Stimulated activated naive CD4-positive, alpha-beta T cell treated with Interleukin-2 at 50 U/mL for 16 hours (primary cell): ENCODE data around the gene LBHD2.

Source experiments
- DNase-seq: peaks from one replicate; lab custom pipeline; 2025; lab: John Stamatoyannopoulos, UW

LBHD2 gene

DNA sequence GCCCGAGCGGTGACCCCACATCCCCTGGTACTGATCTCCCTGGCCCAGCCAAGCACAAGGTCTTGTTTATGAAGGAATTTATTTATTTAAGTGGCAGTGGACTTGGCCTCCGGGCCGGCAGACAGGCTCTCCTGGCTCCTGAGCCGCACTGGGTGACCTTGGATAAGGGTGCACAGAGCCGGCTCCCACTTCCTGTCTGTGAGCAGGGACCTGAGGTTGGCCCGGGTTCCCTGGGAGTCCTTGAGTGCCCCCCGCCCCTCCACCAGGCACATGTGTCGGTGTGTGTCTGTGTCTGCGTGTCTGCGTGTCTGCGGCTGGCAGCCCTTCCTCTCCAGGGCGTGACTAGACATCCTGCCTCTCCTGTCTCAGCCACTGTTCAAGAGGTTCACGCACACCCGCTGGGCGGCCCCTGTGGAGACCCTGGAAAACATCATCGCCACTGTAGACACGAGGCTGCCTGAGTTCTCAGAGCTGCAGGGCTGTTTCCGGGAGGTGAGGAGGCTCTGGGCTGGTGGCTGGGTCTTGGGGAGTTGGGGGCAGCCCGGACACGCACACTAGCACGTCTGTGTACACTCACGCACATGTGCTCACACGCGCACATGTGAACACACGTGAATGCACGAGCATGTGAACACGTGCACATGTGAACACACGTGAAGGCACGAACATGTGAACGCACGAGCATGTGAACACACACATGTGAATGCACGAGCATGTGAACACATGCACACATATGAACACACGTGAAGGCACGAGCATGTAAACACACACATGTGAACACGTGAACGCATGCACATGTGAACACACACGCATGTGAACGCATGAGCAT lies 48.6 kb downstream of the LBHD2 start:
- DNase-seq: no peak

DNA sequence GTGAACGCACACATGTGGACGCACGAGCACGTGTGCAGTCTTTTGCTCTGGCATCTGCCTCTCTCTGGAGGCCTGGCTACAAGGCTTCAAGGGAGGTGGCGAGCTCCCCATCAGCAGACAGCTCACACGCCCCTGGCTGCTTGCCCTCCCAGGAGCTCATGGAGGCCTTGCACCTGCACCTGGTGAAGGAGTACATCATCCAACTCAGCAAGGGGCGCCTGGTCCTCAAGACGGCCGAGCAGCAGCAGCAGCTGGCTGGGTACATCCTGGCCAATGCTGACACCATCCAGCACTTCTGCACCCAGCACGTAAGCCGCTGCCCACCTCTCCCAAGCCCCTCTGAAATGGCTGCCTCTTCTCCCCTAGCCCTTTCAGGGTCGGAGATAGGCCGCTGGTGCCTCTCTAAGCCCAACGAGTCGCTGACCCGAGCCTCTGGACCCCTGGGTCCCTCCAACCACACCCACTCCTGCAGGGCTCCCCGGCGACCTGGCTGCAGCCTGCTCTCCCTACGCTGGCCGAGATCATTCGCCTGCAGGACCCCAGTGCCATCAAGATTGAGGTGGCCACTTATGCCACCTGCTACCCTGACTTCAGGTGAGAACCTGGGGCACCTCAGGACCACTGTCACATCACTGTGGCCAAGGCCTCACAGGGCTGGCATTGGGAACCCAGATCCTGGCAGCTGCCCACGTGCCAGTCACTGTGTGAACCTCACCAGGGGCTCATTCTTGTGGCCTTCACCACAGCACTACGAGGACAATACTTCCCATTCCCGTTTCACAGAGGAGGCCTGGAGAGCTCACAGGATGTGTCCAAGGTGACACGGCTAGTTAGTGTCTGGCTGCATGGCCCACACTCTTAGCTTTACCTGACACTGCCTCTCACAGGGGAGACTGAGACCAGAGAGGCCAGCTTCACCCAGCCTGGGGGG lies 49.5 kb downstream of the LBHD2 start:
- DNase-seq: no peak

DNA sequence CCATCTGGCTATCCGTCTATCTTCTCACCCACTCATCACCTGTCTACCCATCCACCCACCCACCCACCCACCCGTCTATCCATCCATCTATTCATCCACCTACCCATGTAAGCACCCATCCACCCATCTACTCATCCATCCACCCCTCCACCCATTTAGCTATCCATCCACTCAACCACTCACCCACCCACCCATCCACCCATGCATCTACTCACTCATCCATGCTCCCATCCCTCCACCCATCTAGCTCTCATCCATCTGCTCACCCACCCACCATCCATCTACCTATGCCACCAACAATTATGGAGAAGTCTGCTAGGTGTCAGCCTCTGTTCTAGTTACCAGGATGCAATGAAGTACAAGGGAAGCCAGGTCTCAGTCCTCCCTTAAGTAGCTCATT lies 50.4 kb downstream of the LBHD2 start:
- DNase-seq: no peak

DNA sequence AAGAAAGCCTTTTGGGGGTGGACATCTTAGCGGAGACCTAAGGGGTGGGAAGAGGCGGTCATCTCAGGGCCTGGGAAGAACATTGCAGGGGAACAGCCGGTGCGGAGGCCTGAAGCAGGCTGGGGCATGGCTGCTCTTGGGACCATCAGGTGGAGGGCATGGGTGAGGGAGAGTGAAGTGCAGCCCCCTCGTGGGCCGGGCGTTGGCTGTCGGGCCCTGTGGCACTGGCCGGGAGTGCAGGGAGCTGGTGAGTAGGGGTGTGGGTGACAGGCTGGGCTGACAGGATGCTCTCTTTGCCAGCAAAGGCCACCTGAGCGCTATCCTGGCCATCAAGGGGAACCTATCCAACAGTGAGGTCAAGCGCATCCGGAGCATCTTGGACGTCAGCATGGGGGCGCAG lies 50.9 kb downstream of the LBHD2 start:
- DNase-seq: no peak

DNA sequence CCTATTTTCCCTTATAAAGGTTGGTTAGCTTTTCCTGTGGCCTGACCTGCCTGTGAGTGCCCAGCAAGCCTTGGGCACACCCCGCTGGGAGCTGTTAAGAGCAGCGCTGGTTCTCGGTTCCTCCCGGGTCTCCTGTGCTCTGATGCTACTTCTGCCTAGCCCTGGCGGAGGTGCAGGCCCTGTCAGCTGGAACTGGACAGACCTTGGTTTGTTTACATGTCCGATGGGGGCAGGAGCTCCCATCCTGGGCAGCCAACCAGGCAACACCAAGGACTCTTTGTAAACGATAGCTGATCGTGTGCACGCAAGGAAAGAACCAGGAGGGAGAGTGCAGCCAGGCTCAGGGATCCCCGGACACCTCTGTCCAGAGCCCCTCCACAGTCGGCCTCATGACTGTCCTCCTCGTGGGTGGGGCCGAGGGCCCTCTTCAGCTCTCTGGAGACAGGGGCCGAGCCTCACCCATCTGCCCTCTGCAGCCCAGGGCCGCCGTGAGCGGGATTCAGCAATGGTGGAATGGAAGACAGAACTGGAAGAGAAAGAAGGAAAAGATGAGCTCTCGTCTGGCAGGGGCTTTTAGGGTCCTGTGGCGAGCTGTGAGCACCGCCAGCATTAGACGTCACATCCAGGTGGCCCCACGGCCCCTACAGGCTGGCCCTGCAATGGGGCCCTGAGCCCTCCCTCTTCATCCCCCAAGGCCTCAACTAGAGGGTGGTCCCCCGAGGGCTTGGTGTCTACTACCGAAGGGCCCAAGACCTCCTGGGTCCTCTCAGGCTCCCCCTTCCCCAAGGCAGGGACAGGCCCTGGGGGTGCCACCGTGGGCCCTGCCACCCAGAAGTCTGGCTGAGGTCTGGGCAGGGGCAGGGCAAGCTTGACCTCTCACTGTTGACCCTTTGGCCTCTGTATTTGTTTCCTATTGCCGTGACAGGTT lies 51.6 kb downstream of the LBHD2 start:
- no peak for DNase-seq

DNA sequence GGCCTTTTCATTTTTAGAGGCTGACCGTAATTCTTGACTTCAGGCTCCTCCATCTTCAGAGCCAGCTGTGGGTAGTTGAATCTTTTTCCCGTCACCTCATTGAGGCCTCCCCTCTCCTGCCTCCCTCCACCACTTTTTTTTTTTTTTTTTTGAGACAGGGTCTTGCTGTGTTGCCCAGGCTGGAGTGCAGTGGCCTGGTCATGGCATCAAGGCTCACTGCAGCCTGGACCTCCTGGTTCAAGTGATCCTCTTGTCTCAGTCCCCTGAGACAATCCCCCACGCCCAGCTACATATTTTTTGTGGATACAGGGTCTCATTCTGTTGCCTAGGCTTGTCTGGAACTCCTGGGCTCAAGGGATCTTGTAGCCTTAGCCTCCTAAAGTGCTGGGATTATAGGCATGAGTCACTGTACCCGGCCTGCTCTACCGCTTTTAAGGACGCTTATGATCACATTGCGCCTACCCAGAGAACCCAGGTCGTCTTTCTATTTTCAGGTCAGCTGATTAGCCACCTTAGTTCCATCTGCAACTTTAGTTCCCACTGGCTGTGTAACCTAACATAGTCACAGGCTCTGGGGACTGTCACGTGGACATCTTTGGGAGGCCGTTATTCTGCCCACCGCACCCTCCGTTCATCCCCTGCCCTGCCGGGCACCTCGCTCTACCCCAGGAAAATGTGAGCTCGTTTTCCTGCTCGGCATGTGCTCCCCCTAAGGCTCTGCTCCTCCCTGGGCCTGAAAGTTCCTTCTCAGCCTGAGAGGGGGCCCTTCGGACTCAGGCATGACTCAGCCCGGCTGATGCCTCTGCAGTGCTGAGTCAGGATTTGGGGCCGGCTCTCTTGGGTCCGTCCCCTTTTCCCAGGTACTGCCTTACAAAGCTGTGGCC lies 52.6 kb downstream of the LBHD2 start:
- DNase-seq: no peak

DNA sequence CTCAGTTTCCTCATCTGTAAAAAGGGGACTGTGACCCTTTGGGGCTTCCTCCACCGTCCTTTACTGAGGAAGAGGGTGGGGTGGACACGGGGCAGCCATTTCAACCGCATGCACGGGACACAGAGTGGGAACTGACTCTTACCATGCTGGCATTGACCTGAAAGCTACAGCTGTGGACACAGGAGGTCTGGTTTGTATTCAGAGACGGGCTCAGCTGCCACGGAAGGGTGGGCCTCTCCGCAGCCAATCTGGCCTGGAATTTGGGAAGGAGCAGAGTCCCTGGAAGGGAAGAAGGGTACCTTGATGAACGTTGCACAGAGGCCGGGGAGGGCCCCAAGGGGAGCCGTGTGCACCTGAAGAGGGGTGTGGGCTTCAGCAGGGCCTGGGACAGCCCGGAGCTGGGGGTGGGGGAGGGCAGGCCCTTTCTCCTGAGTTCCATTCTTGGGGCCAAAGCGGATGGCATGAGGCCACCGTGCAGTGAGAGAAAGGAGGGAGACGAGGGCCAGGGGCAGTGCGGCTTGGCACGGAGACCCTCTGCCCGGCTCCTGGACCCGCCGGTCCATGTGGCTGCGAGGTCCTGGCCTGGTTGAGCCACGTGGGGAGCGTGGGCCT lies 53.8 kb downstream of the LBHD2 start:
- no peak for DNase-seq

DNA sequence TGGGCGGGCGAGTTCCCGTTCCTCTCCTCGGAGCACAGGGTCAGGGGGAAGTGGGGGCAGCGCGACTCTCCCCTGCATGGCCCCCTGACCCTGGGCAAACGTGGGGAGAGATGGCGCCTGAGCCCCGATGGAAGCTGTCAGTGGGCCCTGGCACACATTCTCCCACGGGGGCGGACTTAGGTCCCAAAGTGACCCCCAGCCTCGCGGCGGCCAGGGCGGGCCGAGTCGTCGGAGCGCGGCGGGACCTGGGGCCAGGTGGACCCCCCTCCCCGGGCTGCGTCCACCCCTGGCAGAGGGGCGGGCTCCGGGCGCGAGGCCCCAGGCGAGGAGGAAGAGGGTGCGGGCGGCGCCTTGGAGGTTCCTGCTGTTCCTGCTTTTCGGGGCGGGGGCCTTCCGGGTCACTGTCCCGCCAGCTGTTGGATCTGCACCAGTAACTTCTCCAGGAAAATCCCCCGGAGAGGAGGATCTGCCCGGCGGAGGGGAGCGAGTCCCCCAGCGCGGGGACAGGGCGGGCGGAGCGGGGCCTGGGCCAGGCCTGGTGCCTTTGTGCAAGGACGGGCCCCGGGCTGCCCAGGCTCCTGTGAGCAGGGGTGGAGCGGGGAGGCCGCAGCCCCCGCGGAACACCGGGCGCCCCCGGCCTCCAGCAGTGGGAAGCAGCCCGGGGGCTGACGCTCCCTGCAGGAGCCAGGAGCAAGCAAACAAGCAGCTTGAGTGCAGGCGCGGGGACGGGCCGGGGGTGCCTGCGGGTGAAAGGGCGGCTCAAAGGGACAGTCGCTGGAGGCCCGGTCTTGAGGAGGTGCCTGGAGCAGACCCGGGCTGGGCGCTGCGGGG lies 54.5 kb downstream of the LBHD2 start:
- DNase-seq: no peak

DNA sequence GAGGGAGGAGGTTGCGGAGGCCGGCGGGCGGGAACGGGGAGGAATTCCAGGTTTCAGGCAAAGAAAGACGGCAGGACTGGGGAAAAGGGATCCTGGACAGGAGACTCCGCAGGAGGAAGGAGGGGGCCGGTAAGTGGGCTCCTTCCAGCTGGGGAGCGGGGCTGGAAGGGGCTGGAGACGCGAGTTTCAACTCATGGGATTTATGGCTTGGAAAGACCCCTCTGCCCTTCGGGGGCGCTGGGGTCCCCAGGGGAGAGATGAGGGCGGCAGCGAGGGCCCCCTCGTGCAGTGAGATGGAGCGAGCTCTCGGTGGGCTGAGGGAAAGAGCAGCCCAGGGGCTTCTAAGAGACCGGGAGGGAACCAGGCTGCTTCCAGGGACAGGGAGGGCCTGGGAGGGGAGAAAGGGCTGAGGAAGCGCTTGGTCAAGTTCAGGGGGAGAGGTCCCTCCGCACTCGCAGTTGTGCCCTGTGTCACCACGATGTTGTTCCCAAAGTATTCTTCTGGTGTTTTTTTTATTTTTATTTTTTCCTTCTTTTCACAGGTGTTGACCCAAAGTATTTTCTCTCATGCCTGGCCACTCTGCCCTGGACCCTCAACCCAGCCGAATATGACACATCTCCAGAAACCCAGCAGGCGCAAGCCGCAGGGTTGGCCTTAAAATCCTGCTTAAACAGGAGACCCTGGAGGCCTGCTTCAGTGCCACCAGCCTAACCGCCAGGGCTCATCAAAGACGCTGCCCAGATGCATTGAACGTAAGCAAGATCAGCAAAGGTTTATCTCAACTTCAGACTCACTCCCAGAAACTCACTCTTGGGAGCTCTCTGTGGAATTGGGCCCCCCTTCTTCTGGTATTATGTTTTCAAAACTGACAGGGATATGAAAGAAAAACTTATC lies 55.4 kb downstream of the LBHD2 start:
- DNase-seq: no peak
